Activated T-cell treated with anti-CD3 and anti-CD28 coated beads for 4 hours (primary cell): Measurements from ENCODE around the gene CEND1.

Experiments used
- DNase-seq: peaks from one replicate; pipeline ENCODE4 v3.0.0-alpha.2; 2020

CEND1 gene

DNA sequence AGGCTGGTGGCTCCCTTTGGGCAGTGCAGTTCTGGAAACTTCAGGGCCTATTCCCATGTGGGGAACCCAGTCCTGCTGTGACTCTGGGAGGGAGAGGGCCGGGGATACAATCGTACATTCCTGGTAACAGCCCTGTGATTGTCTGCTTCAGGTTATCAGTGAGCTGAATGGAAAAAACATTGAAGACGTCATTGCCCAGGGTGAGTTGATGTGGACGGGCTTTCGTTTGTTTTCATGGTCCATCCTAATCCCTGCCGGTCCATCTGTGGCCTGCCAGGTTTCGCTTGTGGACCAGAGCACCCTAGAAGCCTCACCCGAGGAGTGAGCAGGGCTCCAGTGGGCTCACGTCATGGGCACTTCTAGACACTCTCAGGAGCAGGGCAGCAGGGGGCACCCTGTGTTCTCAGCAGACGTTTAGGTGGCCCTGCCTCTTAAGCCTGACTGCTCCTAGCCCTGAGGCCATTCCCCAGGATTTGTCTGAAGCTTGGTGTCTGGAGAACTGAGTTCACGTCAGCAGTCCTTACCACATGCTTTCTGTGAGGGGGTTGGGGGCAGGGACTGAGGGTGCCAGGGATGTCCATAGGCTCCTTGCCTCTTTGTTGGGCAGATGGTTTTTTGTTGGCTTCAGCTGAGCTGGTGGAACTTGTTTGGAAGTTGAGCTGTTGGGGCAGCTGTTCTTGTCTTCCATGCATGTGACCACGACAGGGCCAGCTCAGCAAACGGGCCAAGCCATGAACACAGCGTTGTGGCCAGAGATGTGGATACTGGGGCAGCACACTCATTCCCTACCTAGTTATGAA is 21.8 kb upstream of the CEND1 start:
- DNase-seq, result no peak

DNA sequence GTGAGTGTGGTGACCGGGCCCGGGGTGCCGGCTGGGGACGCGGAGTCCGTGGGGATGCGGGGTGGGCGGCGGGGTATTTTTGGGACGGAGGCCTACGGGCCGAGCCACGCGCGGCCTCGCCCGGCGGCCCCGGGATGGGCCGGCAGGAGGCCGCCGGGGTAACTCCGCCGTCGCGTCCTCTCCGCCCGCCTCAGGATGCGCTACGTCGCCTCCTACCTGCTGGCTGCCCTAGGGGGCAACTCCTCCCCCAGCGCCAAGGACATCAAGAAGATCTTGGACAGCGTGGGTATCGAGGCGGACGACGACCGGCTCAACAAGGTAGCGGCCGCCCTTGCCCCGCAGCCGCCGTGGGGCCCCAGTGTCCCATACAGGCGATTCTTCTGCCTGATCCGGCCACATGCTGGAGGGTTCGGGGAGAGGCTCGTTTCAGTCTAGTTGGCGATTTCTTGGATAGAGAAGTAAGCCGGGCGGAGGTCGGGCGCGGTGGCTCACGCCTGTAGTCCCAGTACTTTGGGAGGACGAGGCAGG is 20.2 kb upstream of the CEND1 start:
- no peak for DNase-seq

DNA sequence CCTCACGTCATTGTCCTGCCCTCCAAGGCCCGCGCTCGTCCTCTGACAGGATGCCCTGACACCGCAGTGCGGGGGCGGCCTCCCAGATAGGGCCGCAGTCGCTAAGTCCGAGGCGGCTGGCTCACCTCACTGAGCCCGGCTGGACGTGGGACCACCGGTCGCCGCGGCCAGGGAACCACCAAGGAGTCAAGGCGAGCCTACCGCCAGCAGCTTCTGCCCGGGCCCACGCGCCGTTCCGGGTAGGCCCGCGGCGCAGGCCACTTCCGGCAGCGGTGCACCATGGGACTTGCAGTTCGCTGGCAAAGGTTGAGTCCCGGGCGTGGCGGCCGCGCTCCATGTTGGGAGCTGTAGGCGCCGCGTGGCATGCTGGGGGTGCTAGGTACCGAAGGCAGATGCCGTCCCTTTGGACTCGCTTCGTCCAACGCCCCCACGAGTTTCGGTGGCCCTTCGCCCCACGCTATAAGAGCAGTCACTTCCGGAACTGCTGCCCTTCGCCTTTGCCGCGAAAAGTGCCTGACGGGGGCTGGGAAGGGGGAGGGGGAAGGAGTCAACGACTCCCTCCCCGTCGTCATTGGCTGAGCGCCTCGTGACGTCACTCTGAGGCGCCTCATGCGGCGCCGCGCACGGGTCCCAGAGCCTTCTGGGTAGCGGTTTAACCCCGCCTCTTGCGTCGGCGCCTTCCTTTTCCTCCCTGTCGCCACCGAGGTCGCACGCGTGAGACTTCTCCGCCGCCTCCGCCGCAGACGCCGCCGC is 19.6 kb upstream of the CEND1 start, which contains the start of gene RPLP2:
Gene RPLP2, plus strand, starts transcription at position 681 of the 753 bp plus-strand sequence. CDS start 268 bp downstream, outside the sequence.
- peak; percentile 99 for DNase-seq

DNA sequence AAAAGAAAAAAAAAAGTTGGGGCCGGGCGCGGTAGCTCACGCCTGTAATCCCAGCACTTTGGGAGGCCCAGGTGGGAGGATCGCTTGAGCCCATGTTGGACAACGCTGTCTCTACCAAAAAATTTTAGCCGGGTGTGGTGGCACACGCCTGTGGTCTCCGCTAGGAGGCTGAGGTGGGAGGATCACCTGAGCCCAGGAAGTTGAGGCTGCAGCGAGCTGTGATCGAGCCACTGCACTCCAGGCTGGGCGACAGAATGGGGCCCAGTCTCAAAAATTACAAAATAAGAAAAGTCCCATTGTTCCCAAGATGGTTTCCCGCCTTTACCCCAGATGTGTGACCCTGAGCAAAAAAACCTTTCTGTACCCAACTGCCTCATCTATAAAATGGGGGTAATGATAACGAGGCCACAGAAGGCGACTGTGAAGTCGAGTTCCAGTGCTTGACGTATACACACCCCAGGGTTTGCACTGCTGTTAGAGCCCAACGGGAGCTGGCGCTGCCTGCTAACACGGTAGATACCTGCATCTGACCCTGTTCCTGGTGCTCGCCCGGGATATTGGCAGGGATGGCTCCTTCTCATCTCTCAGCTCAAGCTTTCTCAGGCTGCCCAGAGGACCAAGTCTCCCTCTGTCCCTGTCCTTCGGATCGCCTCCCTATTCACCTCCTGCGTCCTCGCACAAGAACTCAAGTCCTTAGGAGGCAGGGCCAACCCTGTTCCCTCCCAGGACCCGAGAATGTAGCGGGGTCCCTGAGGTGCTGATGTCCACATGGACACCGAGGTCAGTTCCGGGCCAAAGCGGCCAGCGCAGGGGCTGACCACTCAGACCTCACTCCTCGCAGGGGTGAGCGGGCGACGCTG is 18.8 kb upstream of the CEND1 start:
- DNase-seq, result no peak

DNA sequence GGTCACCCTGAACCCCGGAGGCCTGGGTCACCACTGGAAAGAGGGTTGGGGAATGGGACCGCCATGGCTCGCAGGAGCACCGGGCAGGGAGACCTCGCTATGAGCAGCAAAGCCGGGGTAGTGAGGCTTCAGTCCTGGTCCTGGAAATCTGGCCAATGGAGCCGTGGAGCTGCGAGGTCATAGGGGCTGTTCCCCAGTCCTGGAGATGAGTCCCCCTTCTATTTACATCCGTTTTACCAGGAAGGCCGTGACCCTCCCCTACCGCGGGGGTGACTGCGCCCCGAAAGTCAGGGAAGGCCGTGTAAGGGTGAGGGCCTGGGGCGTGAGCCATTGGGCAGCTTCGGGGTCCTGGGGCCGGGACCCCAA is 14.7 kb upstream of the CEND1 start:
- no peak for DNase-seq

DNA sequence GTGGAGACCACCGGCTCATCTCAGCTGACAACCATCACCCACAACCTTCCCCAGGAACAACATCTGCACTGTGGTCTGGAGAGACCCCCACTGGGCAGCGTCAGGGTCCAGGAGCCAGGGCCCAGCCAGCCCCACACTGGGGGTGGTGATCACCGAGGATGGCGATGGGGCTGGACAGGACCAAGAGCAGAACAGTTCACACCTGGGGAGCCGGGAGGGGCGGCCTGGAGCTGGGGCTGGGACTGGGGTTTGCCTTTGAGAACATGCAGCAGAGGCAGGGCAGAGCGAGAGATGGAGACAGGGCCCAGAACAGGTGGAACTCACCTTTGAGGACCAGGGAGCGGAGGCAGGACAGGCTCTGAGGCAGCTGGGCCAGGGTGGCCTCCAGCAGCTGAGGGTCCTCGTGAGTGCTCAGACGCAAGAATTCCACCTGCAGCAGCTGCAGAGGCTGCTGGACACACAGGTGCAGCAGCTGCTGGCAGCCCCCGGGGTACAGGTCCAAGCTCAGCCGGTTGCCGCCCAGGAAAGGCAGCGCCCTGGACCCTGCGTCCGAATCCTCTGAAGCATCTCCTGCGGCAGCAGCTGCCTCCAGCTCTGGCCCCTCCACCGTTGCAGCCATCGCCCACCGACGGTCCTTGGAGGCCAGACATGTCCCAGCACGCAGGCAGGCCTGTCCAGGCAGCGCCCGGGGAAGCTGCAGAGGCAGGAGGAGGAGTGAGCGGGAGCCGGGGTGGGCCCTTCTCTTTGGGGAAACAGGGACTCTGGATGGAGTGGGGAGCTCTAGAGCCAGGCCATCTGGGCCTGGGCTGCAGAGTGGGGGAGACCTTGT is 14.1 kb upstream of the CEND1 start:
- DNase-seq, result no peak

DNA sequence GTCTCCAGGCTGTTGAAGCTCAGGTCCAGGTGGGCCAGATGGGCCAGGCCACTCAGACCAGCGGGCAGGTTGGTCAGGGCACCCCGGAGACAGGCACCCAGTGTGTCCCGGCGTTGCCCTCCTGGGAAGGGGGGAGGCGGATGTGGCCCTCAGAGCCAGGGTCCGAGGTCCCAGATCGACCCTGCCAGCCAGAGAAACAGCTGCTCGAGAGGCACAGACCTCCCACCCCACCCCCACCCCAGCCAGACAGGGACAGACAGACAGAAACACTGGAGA is 13.5 kb upstream of the CEND1 start:
- DNase-seq, result no peak

DNA sequence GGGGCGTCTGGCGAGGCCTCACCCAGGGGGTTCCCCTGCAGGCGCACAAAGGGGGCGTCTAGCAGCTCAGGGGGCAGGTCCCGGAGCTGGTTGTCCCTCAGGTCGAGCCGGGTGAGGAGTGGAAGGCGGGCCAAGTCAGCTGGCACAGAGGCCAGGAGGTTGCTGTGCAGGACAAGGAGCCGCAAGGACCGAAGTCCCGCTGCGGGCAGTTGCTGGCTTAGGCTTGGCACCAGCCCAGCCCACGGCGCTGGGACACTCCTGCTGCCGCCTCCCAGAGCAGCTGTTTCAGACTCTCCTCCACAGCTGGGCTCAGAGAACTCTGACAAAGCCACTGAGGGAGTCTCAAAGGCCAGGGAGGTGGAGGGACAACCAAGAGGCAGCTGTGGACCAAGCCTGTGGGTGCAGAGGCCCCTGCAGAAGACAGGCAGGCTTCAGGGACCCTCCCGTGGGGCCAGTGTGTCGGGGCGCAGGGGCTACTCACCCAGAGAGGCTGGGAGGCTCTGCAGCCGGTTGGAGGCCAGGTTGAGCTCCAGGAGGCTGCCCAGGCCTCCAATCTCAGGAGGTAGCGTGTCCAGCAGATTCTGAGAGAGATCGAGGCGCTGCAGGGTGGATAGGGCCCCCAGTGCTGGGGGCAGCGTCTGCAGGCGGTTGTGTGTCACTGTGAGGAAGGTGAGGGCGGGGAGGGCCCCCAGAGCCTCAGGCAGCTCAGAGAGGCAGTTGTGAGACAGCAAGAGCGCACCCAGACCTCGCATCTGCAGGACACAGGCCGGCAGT is 13.0 kb upstream of the CEND1 start:
- no peak for DNase-seq

DNA sequence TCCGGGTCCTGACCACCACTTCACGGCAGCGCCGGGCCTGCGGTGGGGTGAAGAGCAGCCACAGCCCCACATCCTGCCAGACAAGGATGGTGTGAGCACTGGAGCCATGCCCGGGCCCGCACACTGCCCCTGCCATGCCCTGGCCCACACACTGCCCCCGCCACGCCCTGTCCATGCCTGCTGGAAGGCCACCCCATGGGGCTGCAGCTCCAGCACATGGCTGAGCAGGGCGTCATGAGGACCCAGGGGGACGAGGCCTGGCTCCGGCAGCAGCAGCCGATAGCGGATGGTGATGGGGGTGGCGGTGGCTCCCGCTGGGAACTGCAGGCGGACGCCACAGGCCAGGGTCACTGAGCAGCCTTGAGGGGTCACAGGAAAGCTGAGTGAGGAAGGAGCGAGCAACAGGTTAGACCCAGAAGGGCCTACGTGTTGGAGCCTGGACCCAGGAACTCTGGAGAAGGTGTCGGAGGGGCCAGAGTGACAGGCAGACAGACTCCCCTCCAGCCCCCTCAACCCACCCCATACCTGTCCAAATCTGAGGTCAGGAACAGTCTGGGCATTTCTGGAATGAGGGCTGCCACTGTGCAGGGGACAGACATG is 12.2 kb upstream of the CEND1 start:
- no peak for DNase-seq

DNA sequence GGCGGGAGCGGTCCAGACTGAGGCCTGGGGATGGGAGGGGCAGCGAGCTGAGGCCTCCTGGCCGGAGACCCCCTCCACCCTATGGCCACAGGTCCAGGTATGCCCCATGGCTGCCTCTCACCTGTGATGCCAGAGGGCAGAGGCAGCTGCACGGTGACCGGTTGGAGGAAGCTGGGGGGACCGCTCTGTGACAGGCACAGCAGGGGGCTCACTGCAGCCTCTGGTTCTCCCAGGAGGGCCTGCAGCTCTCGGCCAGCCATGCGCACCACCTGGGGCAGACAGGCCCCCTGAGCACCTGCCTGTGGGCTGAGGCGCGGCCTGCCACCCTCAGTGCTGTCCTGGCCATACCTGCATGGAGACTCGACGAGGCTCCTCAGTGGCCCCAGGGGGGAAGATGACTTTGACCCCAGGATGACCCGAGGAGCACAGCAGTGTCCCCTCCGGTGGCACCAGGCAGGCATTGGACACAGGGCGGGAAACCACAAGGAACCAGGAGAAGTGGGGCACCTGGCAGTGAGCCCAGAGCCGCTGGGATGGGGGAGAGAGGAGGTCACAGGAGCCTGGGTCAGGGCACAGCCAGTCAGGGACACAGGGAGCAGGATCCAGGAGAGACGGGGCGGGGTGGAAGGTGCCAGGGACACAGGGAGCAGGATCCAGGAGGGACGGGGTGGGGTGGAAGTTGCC is 11.3 kb upstream of the CEND1 start:
- no peak for DNase-seq

DNA sequence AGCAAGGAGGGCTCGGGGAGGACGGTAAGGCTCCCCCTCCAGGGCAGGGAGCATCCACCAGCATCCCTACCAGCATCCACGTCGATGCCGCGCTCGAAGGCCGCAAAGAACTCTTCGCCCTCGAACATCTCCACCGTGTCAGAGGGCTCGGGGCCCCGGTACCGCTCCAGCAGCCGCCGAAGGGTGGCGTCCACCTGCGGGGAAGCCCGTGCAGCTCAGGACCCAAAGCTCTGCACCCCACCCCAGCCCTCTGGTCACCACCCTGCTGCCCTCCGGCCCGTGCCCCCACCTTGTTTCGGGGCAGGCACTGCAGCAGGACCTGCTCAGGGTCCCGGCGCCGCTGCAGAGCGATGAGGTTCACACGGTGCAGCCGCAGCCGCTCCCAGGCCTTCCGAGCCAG is 10.6 kb upstream of the CEND1 start:
- no peak for DNase-seq

DNA sequence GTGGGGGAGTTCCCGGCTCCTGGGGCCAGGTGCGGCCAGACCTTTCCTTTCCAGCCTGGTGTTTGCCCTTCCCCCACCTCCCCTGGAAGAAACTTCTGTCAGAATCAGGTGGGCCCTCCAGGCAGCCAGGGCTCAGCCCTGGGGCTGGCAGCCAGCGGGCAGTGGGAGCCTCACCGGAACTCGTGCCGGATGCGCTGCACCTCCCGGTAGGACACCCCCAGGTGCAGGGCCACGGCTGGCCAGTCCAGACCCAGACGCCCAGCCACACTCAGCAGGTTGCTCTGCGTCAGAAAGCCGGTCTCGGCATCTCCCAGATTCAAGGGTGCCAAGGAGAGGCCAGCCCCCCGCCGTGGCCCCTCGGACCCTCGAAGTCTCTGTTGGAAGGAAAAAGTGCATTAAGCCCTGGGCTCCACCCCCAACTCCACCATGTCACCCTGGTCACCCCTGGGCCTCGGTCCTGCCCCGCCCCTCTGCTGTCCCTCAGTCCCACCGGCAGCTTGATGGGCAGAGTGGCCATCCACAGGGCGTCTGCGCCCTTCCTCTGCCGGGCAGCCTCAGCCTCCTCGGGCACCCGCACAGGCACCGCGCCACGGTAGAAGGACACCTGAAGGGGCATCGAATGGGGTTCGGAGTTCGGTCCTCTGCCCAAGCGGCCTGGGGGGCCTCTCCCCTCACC is 9.9 kb upstream of the CEND1 start:
- DNase-seq, result no peak

DNA sequence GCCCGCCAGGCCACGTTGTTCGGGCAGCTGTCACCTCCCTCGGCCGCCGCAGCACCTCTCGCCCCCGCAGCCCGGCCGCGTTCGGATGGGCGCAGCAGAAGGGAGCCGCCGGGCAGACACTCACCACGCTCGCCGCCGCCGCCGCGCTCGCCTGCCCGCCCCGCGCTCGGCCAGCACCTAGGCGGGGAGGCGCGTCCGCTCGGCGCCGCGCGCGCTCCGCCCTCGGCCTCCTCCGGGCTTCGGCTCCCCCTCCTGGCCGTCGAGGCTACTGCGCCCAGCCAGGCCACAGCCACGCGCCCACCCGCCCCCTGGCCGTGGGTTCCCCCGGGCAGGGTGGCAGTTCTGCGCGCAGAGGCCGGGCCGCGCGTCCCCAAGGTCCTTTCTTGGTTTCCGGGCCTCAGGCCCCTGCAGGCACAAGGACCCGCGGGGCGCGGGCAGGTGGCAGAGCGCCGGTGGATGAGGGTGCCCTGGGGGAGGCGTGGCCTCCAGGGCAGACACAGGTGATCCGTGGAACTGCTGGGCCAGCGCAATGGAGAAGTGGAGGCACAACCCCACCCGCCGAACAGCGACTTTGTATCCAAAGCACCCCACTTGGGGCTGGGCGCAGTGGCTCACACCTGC is 8.3 kb upstream of the CEND1 start, which contains the start of gene SLC25A22:
Gene SLC25A22, minus strand, starts transcription at position 189 of the 621 bp plus-strand sequence. CDS start 3,275 bp downstream, outside the sequence.
- DNase-seq, result peak; percentile 79

DNA sequence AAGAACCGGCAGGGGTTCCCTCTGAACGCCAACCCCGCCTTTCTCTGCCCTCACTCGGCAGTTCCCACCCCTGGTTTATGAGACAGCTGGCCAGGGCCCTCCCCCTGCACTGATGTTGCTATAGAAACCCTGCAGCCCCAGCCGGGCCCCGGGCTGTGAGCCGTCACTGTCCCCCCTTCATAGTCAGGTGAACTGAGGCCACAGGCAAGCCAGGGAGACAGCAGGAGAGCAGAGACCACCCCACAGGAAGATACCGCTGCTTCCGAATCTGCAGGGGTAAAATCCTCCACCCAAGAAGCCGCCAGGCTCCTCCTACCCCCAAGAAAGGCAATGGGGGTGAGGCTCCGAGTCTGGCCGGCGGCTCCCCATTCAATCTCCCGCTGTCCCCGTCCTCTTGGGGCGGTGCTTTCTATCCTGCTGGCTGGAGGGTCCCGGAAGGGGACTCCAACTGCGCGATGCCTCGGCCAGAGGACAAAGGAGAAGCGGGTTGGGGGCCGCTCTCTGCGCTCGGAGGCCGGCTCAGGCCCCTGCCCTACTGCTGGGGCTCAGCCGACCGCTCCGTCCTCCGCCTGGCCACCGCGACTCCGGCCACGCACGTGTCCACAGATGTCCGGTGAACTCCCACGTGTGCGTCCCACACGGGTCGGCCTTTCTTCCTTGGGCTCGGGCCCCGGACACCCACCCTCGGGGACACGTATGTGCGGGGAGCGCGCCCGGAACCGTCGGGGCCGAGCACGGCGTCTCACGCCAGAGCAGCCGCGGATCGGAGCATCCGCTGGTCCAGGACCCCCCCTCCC is 7.6 kb upstream of the CEND1 start:
- peak; percentile 50 for DNase-seq

DNA sequence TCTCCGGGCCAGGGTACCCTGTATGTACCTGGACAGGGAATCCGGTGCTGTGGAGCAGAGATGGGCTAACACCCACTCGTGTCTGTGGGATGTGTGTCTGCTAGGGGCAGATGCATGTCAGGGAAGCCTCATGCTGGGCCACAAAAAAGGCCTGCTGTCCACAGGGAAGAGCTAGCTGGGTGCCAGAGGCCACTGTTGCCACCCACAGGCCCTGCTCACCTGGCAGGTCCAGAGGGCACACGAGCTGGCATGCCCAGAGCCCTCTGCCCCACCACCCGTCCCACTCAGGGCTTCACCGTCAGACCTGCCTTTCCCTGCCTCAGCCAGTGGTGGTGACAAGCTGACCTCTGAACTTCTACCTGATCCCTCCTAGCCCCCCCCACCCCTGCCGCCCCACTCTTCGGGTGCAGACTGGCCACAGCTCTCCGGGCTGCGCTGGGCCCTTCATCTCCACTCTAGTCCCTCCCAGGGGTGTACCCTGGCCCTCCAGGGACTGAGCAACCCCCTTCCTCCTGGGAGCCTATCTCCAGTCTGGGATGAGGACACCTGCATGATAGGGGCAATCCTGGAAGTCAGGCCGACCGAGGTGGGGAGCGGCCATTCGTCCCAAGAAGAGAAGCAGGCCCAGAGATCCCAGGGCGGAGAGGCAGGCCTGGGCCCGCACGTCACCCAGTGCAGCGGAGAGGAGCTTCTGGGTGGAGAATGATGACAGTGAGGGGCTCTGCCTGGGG is 6.8 kb upstream of the CEND1 start:
- no peak for DNase-seq

DNA sequence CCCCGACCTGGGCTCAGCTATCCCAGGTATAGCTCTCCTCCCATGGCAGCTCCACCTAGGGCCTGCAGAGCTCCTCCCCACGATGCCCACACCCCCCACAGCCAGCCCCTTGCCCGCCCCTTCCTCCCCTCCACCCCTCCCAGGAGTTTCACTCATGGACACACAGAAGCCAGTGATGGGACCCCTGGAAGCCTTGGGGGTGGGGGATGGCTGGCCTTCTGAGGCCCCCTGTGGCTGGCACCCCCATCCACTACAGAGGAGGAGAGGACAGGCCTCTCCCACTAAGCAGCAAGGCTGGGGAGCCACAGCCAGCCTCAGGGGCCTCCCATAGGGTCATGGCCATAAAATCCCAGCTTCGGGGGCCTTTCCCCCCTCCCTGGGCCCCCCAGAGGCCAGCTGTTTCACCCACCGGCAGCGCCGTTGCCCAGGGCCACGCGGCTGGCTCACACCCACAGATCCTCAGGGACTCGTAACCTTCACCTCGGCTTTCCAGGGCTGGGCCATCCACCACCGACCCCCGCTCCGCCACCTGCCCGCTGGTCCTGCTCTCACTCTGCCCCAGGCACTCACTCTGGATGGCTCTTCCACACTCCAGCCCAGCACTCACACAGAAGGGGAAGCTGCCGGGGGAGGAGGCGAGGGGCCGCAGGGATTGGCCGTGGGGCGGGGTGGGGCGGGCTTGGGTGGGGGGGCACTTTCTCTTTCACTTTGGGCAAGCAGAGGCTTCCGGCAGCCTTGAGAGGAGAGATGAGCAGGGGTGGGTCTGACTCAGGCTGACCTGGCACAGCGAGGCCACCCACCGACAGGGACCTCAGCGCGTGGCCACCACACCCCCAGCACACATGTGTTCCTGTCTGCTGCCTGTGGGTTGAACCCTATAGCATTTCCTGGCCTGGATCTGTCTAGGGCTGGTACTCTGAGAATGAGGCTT is 6.0 kb upstream of the CEND1 start:
- DNase-seq, result peak; percentile 68
